ENCODE results near the gene UBE2G1. TPM values are rescaled to one million over a fixed set of nuclear protein-coding genes. Genes with fewer than 3 reads are reported as not detected.

The UBE2G1 gene
- total and polyA plus RNA-seq, 4 donors: 19.9 to 25.3 (median 21.3) TPM

DNA sequence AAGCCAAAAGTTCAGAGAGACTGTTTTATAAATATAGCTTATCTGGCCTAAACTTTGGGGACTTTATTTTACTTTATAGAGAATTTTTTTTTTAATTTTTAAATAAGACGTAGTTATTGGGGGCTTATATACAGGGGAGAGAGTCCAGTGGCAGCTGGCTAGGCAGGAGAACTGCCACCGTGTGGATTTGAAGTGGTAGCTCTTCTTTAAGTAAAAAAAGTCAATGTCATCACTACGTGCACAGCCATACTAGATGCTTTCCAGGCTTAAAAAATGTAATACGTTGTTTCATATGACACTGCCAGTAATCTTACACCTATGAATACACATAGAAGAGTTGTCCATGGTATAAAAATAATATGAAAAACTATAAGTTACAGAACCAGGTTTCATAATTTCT, 70.8 kb downstream of the UBE2G1 start:
- Histone ChIP-seq H3K27ac (ENCODE audit: low read depth in 1 of 2, low read length in 2 of 2) (no peak overlapping the region), H3K9ac (ENCODE audit: low read depth in 1 of 2, low read length in 2 of 2) (no peak overlapping the region), H3K4me1 (ENCODE audit: control insufficient read depth in 4 of 4, insufficient read depth in 4 of 4, low read length in 3 of 4) (no peaks in the 10 kb centered on the region), H3K4me3 (ENCODE audit: low read depth in 1 of 3, low read length in 3 of 3) (no peak overlapping the region), H3K9me3 (ENCODE audit: control insufficient read depth in 4 of 4, low read length in 3 of 4) (no peaks in the 10 kb centered on the region), H3K27me3 (ENCODE audit: control insufficient read depth in 4 of 4, insufficient read depth in 4 of 4, low read length in 3 of 4) (no peaks in the 10 kb centered on the region), H3K36me3 (ENCODE audit: control insufficient read depth in 4 of 4, insufficient read depth in 3 of 4, low read depth in 1 of 4, low read length in 3 of 4) (no peaks in the 10 kb centered on the region)
- no peak for DNase-seq (ENCODE audit: low spot score)
- TF ChIP-seq FOXA2 (IDR thresholded peaks at IDR 0.05): no peak
- TF ChIP-seq, protein P1, sequence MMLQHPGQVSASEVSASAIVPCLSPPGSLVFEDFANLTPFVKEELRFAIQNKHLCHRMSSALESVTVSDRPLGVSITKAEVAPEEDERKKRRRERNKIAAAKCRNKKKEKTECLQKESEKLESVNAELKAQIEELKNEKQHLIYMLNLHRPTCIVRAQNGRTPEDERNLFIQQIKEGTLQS (IDR thresholded peaks at IDR 0.05): no peak
- no peak for TF ChIP-seq RXRA (IDR thresholded peaks at IDR 0.05)
- TF ChIP-seq, protein P2, sequence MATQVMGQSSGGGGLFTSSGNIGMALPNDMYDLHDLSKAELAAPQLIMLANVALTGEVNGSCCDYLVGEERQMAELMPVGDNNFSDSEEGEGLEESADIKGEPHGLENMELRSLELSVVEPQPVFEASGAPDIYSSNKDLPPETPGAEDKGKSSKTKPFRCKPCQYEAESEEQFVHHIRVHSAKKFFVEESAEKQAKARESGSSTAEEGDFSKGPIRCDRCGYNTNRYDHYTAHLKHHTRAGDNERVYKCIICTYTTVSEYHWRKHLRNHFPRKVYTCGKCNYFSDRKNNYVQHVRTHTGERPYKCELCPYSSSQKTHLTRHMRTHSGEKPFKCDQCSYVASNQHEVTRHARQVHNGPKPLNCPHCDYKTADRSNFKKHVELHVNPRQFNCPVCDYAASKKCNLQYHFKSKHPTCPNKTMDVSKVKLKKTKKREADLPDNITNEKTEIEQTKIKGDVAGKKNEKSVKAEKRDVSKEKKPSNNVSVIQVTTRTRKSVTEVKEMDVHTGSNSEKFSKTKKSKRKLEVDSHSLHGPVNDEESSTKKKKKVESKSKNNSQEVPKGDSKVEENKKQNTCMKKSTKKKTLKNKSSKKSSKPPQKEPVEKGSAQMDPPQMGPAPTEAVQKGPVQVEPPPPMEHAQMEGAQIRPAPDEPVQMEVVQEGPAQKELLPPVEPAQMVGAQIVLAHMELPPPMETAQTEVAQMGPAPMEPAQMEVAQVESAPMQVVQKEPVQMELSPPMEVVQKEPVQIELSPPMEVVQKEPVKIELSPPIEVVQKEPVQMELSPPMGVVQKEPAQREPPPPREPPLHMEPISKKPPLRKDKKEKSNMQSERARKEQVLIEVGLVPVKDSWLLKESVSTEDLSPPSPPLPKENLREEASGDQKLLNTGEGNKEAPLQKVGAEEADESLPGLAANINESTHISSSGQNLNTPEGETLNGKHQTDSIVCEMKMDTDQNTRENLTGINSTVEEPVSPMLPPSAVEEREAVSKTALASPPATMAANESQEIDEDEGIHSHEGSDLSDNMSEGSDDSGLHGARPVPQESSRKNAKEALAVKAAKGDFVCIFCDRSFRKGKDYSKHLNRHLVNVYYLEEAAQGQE (IDR thresholded peaks at IDR 0.05): no peak
- no peak for TF ChIP-seq EGR1 (IDR thresholded peaks at IDR 0.05; ENCODE audit: low read depth in 2 of 2)
- no peak for TF ChIP-seq SP1 (IDR thresholded peaks at IDR 0.05)
- TF ChIP-seq RAD21 (IDR thresholded peaks at IDR 0.05): no peak
- TF ChIP-seq HNF4G (IDR thresholded peaks at IDR 0.05): no peak
- TF ChIP-seq, protein P3, sequence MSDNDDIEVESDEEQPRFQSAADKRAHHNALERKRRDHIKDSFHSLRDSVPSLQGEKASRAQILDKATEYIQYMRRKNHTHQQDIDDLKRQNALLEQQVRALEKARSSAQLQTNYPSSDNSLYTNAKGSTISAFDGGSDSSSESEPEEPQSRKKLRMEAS (IDR thresholded peaks at IDR 0.05): no peak
- no peak for TF ChIP-seq YY1 (IDR thresholded peaks at IDR 0.05)
- 72% methylated on average over 4 of the region's 4 CpGs for WGBS

DNA sequence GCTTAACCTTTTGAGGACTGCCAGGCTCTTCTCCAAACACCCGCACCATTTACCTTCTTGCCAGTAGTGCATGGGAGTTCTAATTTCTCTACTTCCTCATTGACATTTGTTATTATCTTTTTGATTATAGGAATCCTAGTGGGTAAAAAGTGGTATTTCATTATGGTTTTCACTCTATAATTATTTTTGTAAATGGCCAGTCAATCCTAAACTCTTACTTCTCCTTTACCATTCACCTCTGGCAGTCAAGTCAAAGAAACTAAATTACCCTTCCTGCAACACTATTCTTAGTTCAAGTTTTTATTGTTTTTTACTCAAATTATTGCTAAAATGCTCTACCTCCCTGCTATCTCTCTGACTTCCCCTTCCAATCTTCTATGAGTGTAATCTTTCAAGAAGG, 72.9 kb downstream of the UBE2G1 start:
- no peaks in the 10 kb centered on the region for H3K4me1 ChIP-seq (ENCODE audit: control insufficient read depth in 4 of 4, insufficient read depth in 4 of 4, low read length in 3 of 4)

More for the DNA sequence above, 72.9 kb downstream of the UBE2G1 start:
- TF ChIP-seq HNF4A (conservative IDR thresholded peaks at IDR 0.05): no peak
- no peak for TF ChIP-seq TAF1 (conservative IDR thresholded peaks at IDR 0.05)
- TF ChIP-seq, protein P4, sequence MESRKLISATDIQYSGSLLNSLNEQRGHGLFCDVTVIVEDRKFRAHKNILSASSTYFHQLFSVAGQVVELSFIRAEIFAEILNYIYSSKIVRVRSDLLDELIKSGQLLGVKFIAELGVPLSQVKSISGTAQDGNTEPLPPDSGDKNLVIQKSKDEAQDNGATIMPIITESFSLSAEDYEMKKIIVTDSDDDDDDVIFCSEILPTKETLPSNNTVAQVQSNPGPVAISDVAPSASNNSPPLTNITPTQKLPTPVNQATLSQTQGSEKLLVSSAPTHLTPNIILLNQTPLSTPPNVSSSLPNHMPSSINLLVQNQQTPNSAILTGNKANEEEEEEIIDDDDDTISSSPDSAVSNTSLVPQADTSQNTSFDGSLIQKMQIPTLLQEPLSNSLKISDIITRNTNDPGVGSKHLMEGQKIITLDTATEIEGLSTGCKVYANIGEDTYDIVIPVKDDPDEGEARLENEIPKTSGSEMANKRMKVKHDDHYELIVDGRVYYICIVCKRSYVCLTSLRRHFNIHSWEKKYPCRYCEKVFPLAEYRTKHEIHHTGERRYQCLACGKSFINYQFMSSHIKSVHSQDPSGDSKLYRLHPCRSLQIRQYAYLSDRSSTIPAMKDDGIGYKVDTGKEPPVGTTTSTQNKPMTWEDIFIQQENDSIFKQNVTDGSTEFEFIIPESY (IDR thresholded peaks at IDR 0.05): no peak
- TF ChIP-seq FOXA1 (IDR thresholded peaks at IDR 0.05): no peak
- TF ChIP-seq HNF4G (IDR thresholded peaks at IDR 0.05): no peak
- TF ChIP-seq, protein P1 (IDR thresholded peaks at IDR 0.05): no peak
- no peak for TF ChIP-seq GABPA (IDR thresholded peaks at IDR 0.05 in 1 of 2, conservative IDR thresholded peaks at IDR 0.05 in 1 of 2)
- no peak for TF ChIP-seq RXRA (IDR thresholded peaks at IDR 0.05)
- TF ChIP-seq YY1 (IDR thresholded peaks at IDR 0.05): no peak
- TF ChIP-seq, protein P3 (IDR thresholded peaks at IDR 0.05): no peak
- TF ChIP-seq EGR1 (IDR thresholded peaks at IDR 0.05; ENCODE audit: low read depth in 2 of 2): no peak
- TF ChIP-seq NR2F2 (IDR thresholded peaks at IDR 0.05): no peak
- TF ChIP-seq, protein P5, sequence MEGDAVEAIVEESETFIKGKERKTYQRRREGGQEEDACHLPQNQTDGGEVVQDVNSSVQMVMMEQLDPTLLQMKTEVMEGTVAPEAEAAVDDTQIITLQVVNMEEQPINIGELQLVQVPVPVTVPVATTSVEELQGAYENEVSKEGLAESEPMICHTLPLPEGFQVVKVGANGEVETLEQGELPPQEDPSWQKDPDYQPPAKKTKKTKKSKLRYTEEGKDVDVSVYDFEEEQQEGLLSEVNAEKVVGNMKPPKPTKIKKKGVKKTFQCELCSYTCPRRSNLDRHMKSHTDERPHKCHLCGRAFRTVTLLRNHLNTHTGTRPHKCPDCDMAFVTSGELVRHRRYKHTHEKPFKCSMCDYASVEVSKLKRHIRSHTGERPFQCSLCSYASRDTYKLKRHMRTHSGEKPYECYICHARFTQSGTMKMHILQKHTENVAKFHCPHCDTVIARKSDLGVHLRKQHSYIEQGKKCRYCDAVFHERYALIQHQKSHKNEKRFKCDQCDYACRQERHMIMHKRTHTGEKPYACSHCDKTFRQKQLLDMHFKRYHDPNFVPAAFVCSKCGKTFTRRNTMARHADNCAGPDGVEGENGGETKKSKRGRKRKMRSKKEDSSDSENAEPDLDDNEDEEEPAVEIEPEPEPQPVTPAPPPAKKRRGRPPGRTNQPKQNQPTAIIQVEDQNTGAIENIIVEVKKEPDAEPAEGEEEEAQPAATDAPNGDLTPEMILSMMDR (IDR thresholded peaks at IDR 0.05; ENCODE audit: low read depth, low read length, missing input control): no peak
- TF ChIP-seq RAD21 (IDR thresholded peaks at IDR 0.05): no peak
- no peak for TF ChIP-seq SP1 (IDR thresholded peaks at IDR 0.05)
- TF ChIP-seq, protein P2 (IDR thresholded peaks at IDR 0.05): no peak
- Histone ChIP-seq H3K4me3 (ENCODE audit: low read depth in 1 of 3, low read length in 3 of 3) (no peak overlapping the region), H3K9ac (ENCODE audit: low read depth in 1 of 2, low read length in 2 of 2) (no peak overlapping the region), H3K27ac (ENCODE audit: low read depth in 1 of 2, low read length in 2 of 2) (no peak overlapping the region), H3K27me3 (ENCODE audit: control insufficient read depth in 4 of 4, insufficient read depth in 4 of 4, low read length in 3 of 4) (no peaks in the 10 kb centered on the region), H3K9me3 (ENCODE audit: control insufficient read depth in 4 of 4, low read length in 3 of 4) (no peaks in the 10 kb centered on the region), H3K36me3 (ENCODE audit: control insufficient read depth in 4 of 4, insufficient read depth in 3 of 4, low read depth in 1 of 4, low read length in 3 of 4) (peaks cover 0 to 6% (median 0%) of the 10 kb centered on the region in 4 donors)
- WGBS: 92% methylated on average over 1 of the region's 1 CpG
- DNase-seq (ENCODE audit: low spot score): no peak

Data from liver (tissue), 9 donors.